DOHH2 (cell line): ENCODE data around the gene MYCBPAP.
"Not testable (repeated sequence)": the region's sequence is repeated elsewhere in the genome, so short reads cannot be mapped to it uniquely, and the experiment has no call there.

Experiments used
- H3F3A ChIP-seq: fragments of 200-600 bp; sonication (generic), shearing (Covaris generic); 2 replicates; pipeline ENCODE4 v1.6.0; 2016; ENCODE audit warnings: antibody characterized with exemption, mild to moderate bottlenecking; ENCODE audit not compliant: control insufficient read depth, insufficient read depth
- H3K27ac ChIP-seq: fragments of 200-600 bp; sonication (generic); 2 replicates; pipeline ENCODE4 v1.5.1; 2014; ENCODE audit warnings: low read depth, mild to moderate bottlenecking, low read length, moderate library complexity
- H3K27me3 ChIP-seq: fragments of 200-600 bp; sonication (generic); 2 replicates; pipeline ENCODE4 v1.6.1; 2014; ENCODE audit warnings: mild to moderate bottlenecking, low read length, mixed read lengths; ENCODE audit not compliant: control insufficient read depth
- H3K36me3 ChIP-seq: fragments of 200-600 bp; sonication (generic); 2 replicates; pipeline ENCODE4 v1.6.1; 2014; ENCODE audit warnings: mild to moderate bottlenecking, low read length, moderate library complexity, mixed read lengths; ENCODE audit not compliant: control insufficient read depth
- H3K4me1 ChIP-seq: fragments of 200-600 bp; sonication (generic); 2 replicates; pipeline ENCODE4 v1.6.1; 2014; ENCODE audit warnings: mild to moderate bottlenecking, low read length, mixed read lengths; ENCODE audit not compliant: control insufficient read depth
- H3K4me2 ChIP-seq: fragments of 200-600 bp; sonication (generic); 2 replicates; pipeline ENCODE4 v1.6.0; 2014; ENCODE audit warnings: mild to moderate bottlenecking, low read length, moderate library complexity
- H3K4me3 ChIP-seq: fragments of 200-600 bp; sonication (generic); 2 replicates; pipeline ENCODE4 v1.5.1; 2014; ENCODE audit warnings: mild to moderate bottlenecking, low read length, mixed read lengths
- H3K79me2 ChIP-seq: fragments of 200-600 bp; sonication (generic); 2 replicates; pipeline ENCODE4 v1.6.1; 2014; ENCODE audit warnings: mild to moderate bottlenecking, low read length, mixed read lengths; ENCODE audit not compliant: control insufficient read depth
- H3K9me2 ChIP-seq: fragments of 200-600 bp; sonication (generic); replicated peaks from 2 replicates; pipeline ENCODE4 v1.6.1; 2014; ENCODE audit warnings: mild to moderate bottlenecking, low read length, mixed read lengths; ENCODE audit not compliant: control insufficient read depth
- H3K9me3 ChIP-seq: fragments of 200-600 bp; sonication (generic); 2 replicates; pipeline ENCODE4 v1.6.1; 2014; ENCODE audit warnings: antibody characterized with exemption, low read length, mixed read lengths; ENCODE audit not compliant: control insufficient read depth, insufficient read depth
- H4K20me1 ChIP-seq: fragments of 200-600 bp; sonication (generic); 2 replicates; pipeline ENCODE4 v1.6.0; 2014; ENCODE audit warnings: low read depth, mild to moderate bottlenecking, antibody characterized with exemption, low read length, moderate library complexity; ENCODE audit not compliant: control insufficient read depth, insufficient read depth
- CTCF ChIP-seq: fragments of 200-600 bp; sonication (generic); IDR thresholded peaks from one replicate; pipeline ENCODE4 v1.5.1; 2014; ENCODE audit warnings: antibody characterized with exemption, mild to moderate bottlenecking, low read depth, low read length; ENCODE audit not compliant: poor library complexity, severe bottlenecking
- EZH2phosphoT487 ChIP-seq: fragments of 200-600 bp; sonication (generic); IDR thresholded peaks from 2 replicates; pipeline ENCODE4 v1.6.1; 2017; ENCODE audit warnings: borderline replicate concordance, mild to moderate bottlenecking, antibody characterized with exemption, low read length, moderate library complexity, mixed read lengths

The MYCBPAP gene

DNA sequence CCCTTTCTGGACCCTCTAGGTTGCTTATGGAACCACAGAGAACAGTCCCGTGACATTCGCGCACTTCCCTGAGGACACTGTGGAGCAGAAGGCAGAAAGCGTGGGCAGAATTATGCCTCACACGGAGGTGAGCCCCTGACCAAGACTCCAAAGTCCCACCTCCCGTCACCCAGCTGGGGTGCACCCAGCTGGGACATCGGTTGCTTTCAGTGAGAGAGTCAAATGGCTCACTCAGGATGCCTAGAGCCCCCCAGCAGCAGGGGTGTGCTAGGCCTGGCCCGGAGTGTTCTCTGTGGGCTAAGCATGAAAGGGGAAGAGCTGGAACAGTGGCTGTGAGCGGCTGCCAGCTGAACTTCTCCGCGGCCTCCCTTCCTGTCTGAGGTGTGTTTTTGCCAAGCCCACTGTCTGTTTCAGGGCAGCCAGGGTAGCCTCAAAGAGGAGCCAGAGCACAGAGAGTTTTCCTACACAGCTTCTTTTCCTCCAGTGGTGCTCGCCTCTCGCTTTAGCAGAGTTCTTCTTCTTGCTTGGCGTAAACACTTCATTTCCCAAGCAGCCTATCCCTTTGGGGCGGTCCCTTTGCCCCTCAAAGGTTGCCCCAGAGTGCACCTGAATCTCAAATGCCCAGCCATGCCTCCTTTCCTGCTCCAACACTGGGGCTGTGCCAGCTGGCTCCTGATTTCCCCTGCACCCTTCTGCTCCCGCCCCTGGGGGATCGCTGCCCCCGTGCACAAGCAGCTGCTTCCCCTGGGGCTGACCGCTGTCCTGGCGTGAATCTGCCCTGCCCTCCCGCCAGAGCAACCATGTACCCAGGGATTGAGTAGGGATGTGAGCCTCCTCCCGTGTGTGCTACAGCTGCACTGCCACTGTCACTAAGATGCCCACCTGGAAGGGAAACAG is 37.0 kb upstream of the MYCBPAP start:
- no peak overlapping the region for H3K27ac ChIP-seq
- peaks cover 4% of the 10 kb centered on the region for H3K4me1 ChIP-seq
- H3K27me3 ChIP-seq = peaks cover 5% of the 10 kb centered on the region; the same call in 1 of the 2 replicates
- H3F3A ChIP-seq = no peaks in the 10 kb centered on the region
- H3K9me2 ChIP-seq = no peaks in the 10 kb centered on the region
- no peaks in the 10 kb centered on the region for H3K9me3 ChIP-seq
- TF ChIP-seq CTCF (no peak), EZH2phosphoT487 (no peak)
- no peak overlapping the region for H3K4me3 ChIP-seq
- no peak overlapping the region for H3K4me2 ChIP-seq
- no peaks in the 10 kb centered on the region for H3K79me2 ChIP-seq
- no peaks in the 10 kb centered on the region for H3K36me3 ChIP-seq
- H4K20me1 ChIP-seq = no peaks in the 10 kb centered on the region

GRCh38 chr17:50472286-50472685 is 36.0 kb upstream of the MYCBPAP start:
- no peak overlapping the region for H3K4me2 ChIP-seq
- H3F3A ChIP-seq = no peaks in the 10 kb centered on the region
- peaks cover 5% of the 10 kb centered on the region; the same call in 1 of the 2 replicates for H3K27me3 ChIP-seq
- no peaks in the 10 kb centered on the region for H3K9me2 ChIP-seq
- H3K36me3 ChIP-seq = no peaks in the 10 kb centered on the region
- H3K79me2 ChIP-seq = no peaks in the 10 kb centered on the region
- H4K20me1 ChIP-seq = no peaks in the 10 kb centered on the region
- H3K4me3 ChIP-seq = no peak overlapping the region
- no peaks in the 10 kb centered on the region for H3K4me1 ChIP-seq
- H3K9me3 ChIP-seq = no peaks in the 10 kb centered on the region
- TF ChIP-seq EZH2phosphoT487 (no peak), CTCF (no peak)
- H3K27ac ChIP-seq = no peak overlapping the region

GRCh38 chr17:50472761-50473161 is 35.5 kb upstream of the MYCBPAP start:
- not testable (repeated sequence) for H3K9me2 ChIP-seq, H3K4me2 ChIP-seq, H3F3A ChIP-seq

GRCh38 chr17:50473901-50474300 is 34.3 kb upstream of the MYCBPAP start:
- Histone ChIP-seq H3K4me2 (no peak overlapping the region), H4K20me1 (no peaks in the 10 kb centered on the region), H3K9me3 (no peaks in the 10 kb centered on the region), H3F3A (no peaks in the 10 kb centered on the region), H3K27ac (no peak overlapping the region), H3K4me3 (no peak overlapping the region), H3K79me2 (peaks cover under 1% of the 10 kb centered on the region; the same call in 1 of the 2 replicates), H3K4me1 (peaks cover 7% of the 10 kb centered on the region), H3K36me3 (no peaks in the 10 kb centered on the region; the same call in 1 of the 2 replicates), H3K9me2 (no peaks in the 10 kb centered on the region), H3K27me3 (peaks cover 5% of the 10 kb centered on the region; the same call in 1 of the 2 replicates)
- TF ChIP-seq EZH2phosphoT487 (no peak), CTCF (no peak)

More at GRCh38 chr17:50472761-50473161, 35.5 kb upstream of the MYCBPAP start:
- H3K27ac ChIP-seq, H3K79me2 ChIP-seq, H4K20me1 ChIP-seq, H3K9me3 ChIP-seq, H3K27me3 ChIP-seq, H3K36me3 ChIP-seq, H3K4me1 ChIP-seq, H3K4me3 ChIP-seq: not testable (repeated sequence)
